ENCODE results near the gene ISL1.
A peak's percentile ranks its signal among the peaks of the same experiment; 100 is the strongest.

ISL1 gene

GRCh38 chr5:51386916-51387883 is 4.0 kb downstream of the ISL1 start:
- DNase-seq (ENCODE audit: low read depth) = no peak
- no peak for TF ChIP-seq CTCF (conservative IDR thresholded peaks at IDR 0.05; ENCODE audit: low read length)
- peak overlapping the region; percentile 34 for H3K4me3 ChIP-seq (ENCODE audit: low read length)

GRCh38 chr5:51387884-51388275 is 4.6 kb downstream of the ISL1 start:
- no peak for TF ChIP-seq CTCF (conservative IDR thresholded peaks at IDR 0.05; ENCODE audit: low read length)
- H3K4me3 ChIP-seq (ENCODE audit: low read length) = no peak overlapping the region
- DNase-seq (ENCODE audit: low read depth) = no peak

- no peak for DNase-seq (ENCODE audit: low read depth)
- H3K4me3 ChIP-seq (ENCODE audit: low read length) = no peak overlapping the region
- no peak for TF ChIP-seq CTCF (conservative IDR thresholded peaks at IDR 0.05; ENCODE audit: low read length)
Measured at GRCh38 chr5:51388488-51389287, 5.4 kb downstream of the ISL1 start.

- no peak for TF ChIP-seq CTCF (conservative IDR thresholded peaks at IDR 0.05; ENCODE audit: low read length)
- DNase-seq (ENCODE audit: low read depth) = no peak
- H3K4me3 ChIP-seq (ENCODE audit: low read length) = no peak overlapping the region
Measured at GRCh38 chr5:51389288-51389576, 6.0 kb downstream of the ISL1 start.

GRCh38 chr5:51389577-51390463 is 6.6 kb downstream of the ISL1 start:
- no peak for TF ChIP-seq CTCF (conservative IDR thresholded peaks at IDR 0.05; ENCODE audit: low read length)
- no peak overlapping the region; the same call in 1 of the 2 replicates for H3K4me3 ChIP-seq (ENCODE audit: low read length)
- no peak for DNase-seq (ENCODE audit: low read depth)

DNA sequence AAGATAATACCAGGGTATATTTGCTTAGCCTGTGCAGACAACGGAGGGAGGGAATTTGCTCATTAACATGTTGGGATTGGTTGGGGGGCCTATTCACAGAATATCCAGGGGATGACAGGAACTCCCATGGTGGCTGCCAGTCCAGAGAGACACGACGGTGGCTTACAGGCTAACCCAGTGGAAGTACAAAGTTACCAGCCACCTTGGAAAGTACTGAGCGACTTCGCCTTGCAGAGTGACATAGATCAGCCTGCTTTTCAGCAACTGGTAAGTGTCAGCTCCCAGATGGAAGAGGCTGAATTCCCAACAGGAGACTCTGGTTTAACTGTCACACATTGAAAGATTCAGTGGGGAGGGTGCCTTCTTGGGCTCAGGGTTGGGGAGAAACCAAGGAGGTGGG is 7.9 kb downstream of the ISL1 start:
- no peak overlapping the region for H3K4me3 ChIP-seq (ENCODE audit: low read length)
- TF ChIP-seq CTCF (conservative IDR thresholded peaks at IDR 0.05; ENCODE audit: low read length) = no peak
- no peak for DNase-seq (ENCODE audit: low read depth)

Data from AG10803 (cell line).